ENCODE data around the gene CCNB2.
A peak's percentile ranks its signal among the peaks of the same experiment; 100 is the strongest.
"Not testable (repeated sequence)": the region's sequence is repeated elsewhere in the genome, so short reads cannot be mapped to it uniquely, and the experiment has no call there.

Gene CCNB2

DNA sequence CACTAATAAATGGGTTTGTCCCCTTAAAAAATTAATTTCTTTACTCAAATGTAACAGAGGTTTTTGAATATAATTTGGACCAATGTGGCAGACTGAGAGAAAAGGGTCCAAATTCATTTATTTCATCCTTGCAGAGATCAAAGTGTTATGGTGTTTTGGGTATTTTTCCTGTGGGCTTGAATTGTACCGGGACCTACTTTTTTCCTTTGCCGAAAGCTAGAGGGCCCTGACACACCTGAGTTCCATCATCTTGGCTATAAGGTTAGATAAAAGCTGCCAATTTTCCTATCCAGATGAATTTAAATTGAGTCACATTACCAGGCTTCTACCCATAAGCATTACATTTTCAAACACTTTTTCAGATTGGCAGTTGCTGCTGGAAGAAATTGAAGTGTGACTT is 908 bp downstream of the CCNB2 start:
- H3K9me3 ChIP-seq (ENCODE audit: control insufficient read depth in 2 of 2, low read length in 2 of 2) = no peaks in the 10 kb centered on the region
- no peak overlapping the region for H3K27ac ChIP-seq (ENCODE audit: low read length)
- no peaks in the 10 kb centered on the region for H3K27me3 ChIP-seq (ENCODE audit: control insufficient read depth in 1 of 2, insufficient read depth in 2 of 2, low read length in 2 of 2)
- peaks cover 6% of the 10 kb centered on the region for H3K4me1 ChIP-seq (ENCODE audit: control insufficient read depth, insufficient read depth, low read length)
- no peaks in the 10 kb centered on the region for H3K36me3 ChIP-seq (ENCODE audit: control insufficient read depth in 2 of 2, insufficient read depth in 2 of 2, low read length in 2 of 2)
- peak overlapping the region in 1 of 2 donors; percentile 67 for H3K4me3 ChIP-seq (ENCODE audit: low read length in 2 of 2)
- H3K9ac ChIP-seq (ENCODE audit: low read length in 2 of 2) = no peak overlapping the region

DNA sequence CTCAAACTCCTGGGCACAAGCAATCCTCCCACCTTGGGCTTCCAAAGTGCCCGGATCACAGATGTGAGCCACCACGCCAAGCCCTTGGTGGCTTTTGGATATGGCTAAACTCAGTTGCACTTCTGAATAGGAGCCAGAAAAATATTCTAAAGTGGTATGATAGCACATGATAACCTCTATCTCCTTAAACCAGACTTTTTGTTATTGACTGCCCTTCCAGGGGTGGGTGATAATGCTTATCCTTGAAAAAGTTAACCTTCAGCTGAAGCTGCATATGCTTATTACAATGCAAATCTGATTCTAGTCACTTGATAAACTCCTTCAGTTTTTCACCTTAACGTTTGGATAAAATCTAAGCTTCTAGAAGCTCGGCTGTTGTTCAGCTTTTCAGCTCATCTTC is 6.3 kb downstream of the CCNB2 start:
- H3K36me3 ChIP-seq (ENCODE audit: control insufficient read depth in 2 of 2, insufficient read depth in 2 of 2, low read length in 2 of 2) = no peaks in the 10 kb centered on the region
- H3K27ac ChIP-seq (ENCODE audit: low read length) = no peak overlapping the region
- H3K27me3 ChIP-seq (ENCODE audit: control insufficient read depth in 1 of 2, insufficient read depth in 2 of 2, low read length in 2 of 2) = no peaks in the 10 kb centered on the region
- no peak overlapping the region for H3K4me3 ChIP-seq (ENCODE audit: low read length in 2 of 2)
- no peaks in the 10 kb centered on the region for H3K9me3 ChIP-seq (ENCODE audit: control insufficient read depth in 2 of 2, low read length in 2 of 2)
- H3K9ac ChIP-seq (ENCODE audit: low read length in 2 of 2) = no peak overlapping the region
- no peaks in the 10 kb centered on the region for H3K4me1 ChIP-seq (ENCODE audit: control insufficient read depth, insufficient read depth, low read length)

- H3K36me3 ChIP-seq (ENCODE audit: control insufficient read depth in 2 of 2, insufficient read depth in 2 of 2, low read length in 2 of 2) = no peaks in the 10 kb centered on the region
- no peaks in the 10 kb centered on the region for H3K27me3 ChIP-seq (ENCODE audit: control insufficient read depth in 1 of 2, insufficient read depth in 2 of 2, low read length in 2 of 2)
- no peak overlapping the region for H3K4me3 ChIP-seq (ENCODE audit: low read length in 2 of 2)
- H3K9ac ChIP-seq (ENCODE audit: low read length in 2 of 2) = no peak overlapping the region
- H3K27ac ChIP-seq (ENCODE audit: low read length) = no peak overlapping the region
- no peaks in the 10 kb centered on the region for H3K9me3 ChIP-seq (ENCODE audit: control insufficient read depth in 2 of 2, low read length in 2 of 2)
- no peaks in the 10 kb centered on the region for H3K4me1 ChIP-seq (ENCODE audit: control insufficient read depth, insufficient read depth, low read length)
Observed at GRCh38 chr15:59115047-59115446, 10.1 kb downstream of the CCNB2 start.

GRCh38 chr15:59116141-59116540 is 11.2 kb downstream of the CCNB2 start:
- no peak overlapping the region for H3K27ac ChIP-seq (ENCODE audit: low read length)
- no peak overlapping the region for H3K4me3 ChIP-seq (ENCODE audit: low read length in 2 of 2)
- no peak overlapping the region for H3K9ac ChIP-seq (ENCODE audit: low read length in 2 of 2)
- no peaks in the 10 kb centered on the region for H3K4me1 ChIP-seq (ENCODE audit: control insufficient read depth, insufficient read depth, low read length)
- no peaks in the 10 kb centered on the region for H3K9me3 ChIP-seq (ENCODE audit: control insufficient read depth in 2 of 2, low read length in 2 of 2)
- H3K36me3 ChIP-seq (ENCODE audit: control insufficient read depth in 2 of 2, insufficient read depth in 2 of 2, low read length in 2 of 2) = no peaks in the 10 kb centered on the region
- no peaks in the 10 kb centered on the region for H3K27me3 ChIP-seq (ENCODE audit: control insufficient read depth in 1 of 2, insufficient read depth in 2 of 2, low read length in 2 of 2)

- no peak overlapping the region for H3K9ac ChIP-seq (ENCODE audit: low read length in 2 of 2)
- H3K27ac ChIP-seq (ENCODE audit: low read length) = no peak overlapping the region
- H3K4me3 ChIP-seq (ENCODE audit: low read length in 2 of 2) = no peak overlapping the region
- H3K36me3 ChIP-seq (ENCODE audit: control insufficient read depth in 2 of 2, insufficient read depth in 2 of 2, low read length in 2 of 2) = no peaks in the 10 kb centered on the region
- H3K4me1 ChIP-seq (ENCODE audit: control insufficient read depth, insufficient read depth, low read length) = no peaks in the 10 kb centered on the region
- no peaks in the 10 kb centered on the region for H3K27me3 ChIP-seq (ENCODE audit: control insufficient read depth in 1 of 2, insufficient read depth in 2 of 2, low read length in 2 of 2)
- no peaks in the 10 kb centered on the region for H3K9me3 ChIP-seq (ENCODE audit: control insufficient read depth in 2 of 2, low read length in 2 of 2)
Observed at GRCh38 chr15:59116771-59117170, 11.8 kb downstream of the CCNB2 start.

- H3K27ac ChIP-seq (ENCODE audit: low read length) = no peak overlapping the region
- H3K4me3 ChIP-seq (ENCODE audit: low read length in 2 of 2) = no peak overlapping the region
- no peak overlapping the region for H3K9ac ChIP-seq (ENCODE audit: low read length in 2 of 2)
- no peaks in the 10 kb centered on the region for H3K9me3 ChIP-seq (ENCODE audit: control insufficient read depth in 2 of 2, low read length in 2 of 2)
- no peaks in the 10 kb centered on the region for H3K4me1 ChIP-seq (ENCODE audit: control insufficient read depth, insufficient read depth, low read length)
- no peaks in the 10 kb centered on the region for H3K36me3 ChIP-seq (ENCODE audit: control insufficient read depth in 2 of 2, insufficient read depth in 2 of 2, low read length in 2 of 2)
- no peaks in the 10 kb centered on the region for H3K27me3 ChIP-seq (ENCODE audit: control insufficient read depth in 1 of 2, insufficient read depth in 2 of 2, low read length in 2 of 2)
Observed at GRCh38 chr15:59119625-59120024, 14.7 kb downstream of the CCNB2 start.

DNA sequence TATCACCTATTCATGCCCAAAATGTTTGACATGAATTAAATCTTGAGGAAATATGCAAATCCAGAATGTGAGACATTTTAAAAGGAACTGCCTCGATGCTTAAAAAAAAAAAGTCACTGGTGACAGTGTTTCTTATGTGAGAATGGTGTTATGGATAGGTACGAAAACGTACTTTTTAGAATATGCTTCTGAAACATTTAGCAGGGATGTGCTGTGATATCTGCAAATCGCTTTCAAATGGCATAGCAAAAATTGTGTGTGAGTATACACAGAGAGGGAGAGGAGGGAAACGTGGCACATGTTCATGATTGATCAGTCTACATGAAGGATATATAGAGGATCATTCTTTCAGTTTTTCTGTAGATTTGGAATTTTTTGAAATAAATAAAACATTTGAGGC is 16.0 kb downstream of the CCNB2 start:
- Histone ChIP-seq H3K36me3 (ENCODE audit: control insufficient read depth in 2 of 2, insufficient read depth in 2 of 2, low read length in 2 of 2) (no peaks in the 10 kb centered on the region), H3K27ac (ENCODE audit: low read length) (no peak overlapping the region), H3K27me3 (ENCODE audit: control insufficient read depth in 1 of 2, insufficient read depth in 2 of 2, low read length in 2 of 2) (no peaks in the 10 kb centered on the region), H3K9ac (ENCODE audit: low read length in 2 of 2) (no peak overlapping the region), H3K9me3 (ENCODE audit: control insufficient read depth in 2 of 2, low read length in 2 of 2) (no peaks in the 10 kb centered on the region), H3K4me1 (ENCODE audit: control insufficient read depth, insufficient read depth, low read length) (no peaks in the 10 kb centered on the region), H3K4me3 (ENCODE audit: low read length in 2 of 2) (no peak overlapping the region)

DNA sequence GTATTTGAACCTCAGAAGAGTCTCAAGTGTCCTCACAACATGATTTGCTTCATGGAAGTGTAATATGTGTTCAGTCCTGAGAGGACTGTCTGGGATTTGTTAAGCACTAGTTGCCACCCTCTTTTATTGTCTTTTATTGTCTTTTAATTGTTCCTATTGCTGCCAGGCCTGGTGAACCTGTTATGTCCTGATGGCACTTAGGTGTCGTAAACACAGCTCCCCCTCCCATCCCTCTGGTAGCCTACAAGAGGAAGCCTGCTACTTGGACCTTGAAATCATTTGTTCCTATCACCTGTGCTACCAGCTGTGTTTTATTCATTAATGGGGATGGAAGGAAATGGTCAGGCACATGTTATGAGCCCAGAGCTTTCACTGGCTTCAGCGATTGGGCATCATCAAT is 19.3 kb downstream of the CCNB2 start:
- H3K9ac ChIP-seq (ENCODE audit: low read length in 2 of 2) = no peak overlapping the region

GRCh38 chr15:59125683-59126082 is 20.7 kb downstream of the CCNB2 start:
- not testable (repeated sequence) for H3K4me1 ChIP-seq (ENCODE audit: control insufficient read depth, insufficient read depth, low read length); H3K9me3 ChIP-seq (ENCODE audit: control insufficient read depth in 2 of 2, low read length in 2 of 2); H3K9ac ChIP-seq (ENCODE audit: low read length in 2 of 2); H3K4me3 ChIP-seq (ENCODE audit: low read length in 2 of 2); H3K27me3 ChIP-seq (ENCODE audit: control insufficient read depth in 1 of 2, insufficient read depth in 2 of 2, low read length in 2 of 2); H3K36me3 ChIP-seq (ENCODE audit: control insufficient read depth in 2 of 2, insufficient read depth in 2 of 2, low read length in 2 of 2); H3K27ac ChIP-seq (ENCODE audit: low read length)

More for the DNA sequence above, 19.3 kb downstream of the CCNB2 start:
- no peaks in the 10 kb centered on the region for H3K9me3 ChIP-seq (ENCODE audit: control insufficient read depth in 2 of 2, low read length in 2 of 2)
- H3K4me3 ChIP-seq (ENCODE audit: low read length in 2 of 2) = no peak overlapping the region
- H3K27ac ChIP-seq (ENCODE audit: low read length) = no peak overlapping the region
- H3K36me3 ChIP-seq (ENCODE audit: control insufficient read depth in 2 of 2, insufficient read depth in 2 of 2, low read length in 2 of 2) = no peaks in the 10 kb centered on the region
- H3K4me1 ChIP-seq (ENCODE audit: control insufficient read depth, insufficient read depth, low read length) = no peaks in the 10 kb centered on the region
- H3K27me3 ChIP-seq (ENCODE audit: control insufficient read depth in 1 of 2, insufficient read depth in 2 of 2, low read length in 2 of 2) = no peaks in the 10 kb centered on the region

- not testable (repeated sequence) for H3K9ac ChIP-seq (ENCODE audit: low read length in 2 of 2); H3K27me3 ChIP-seq (ENCODE audit: control insufficient read depth in 1 of 2, insufficient read depth in 2 of 2, low read length in 2 of 2); H3K36me3 ChIP-seq (ENCODE audit: control insufficient read depth in 2 of 2, insufficient read depth in 2 of 2, low read length in 2 of 2); H3K4me1 ChIP-seq (ENCODE audit: control insufficient read depth, insufficient read depth, low read length); H3K27ac ChIP-seq (ENCODE audit: low read length); H3K9me3 ChIP-seq (ENCODE audit: control insufficient read depth in 2 of 2, low read length in 2 of 2); H3K4me3 ChIP-seq (ENCODE audit: low read length in 2 of 2)
Observed at GRCh38 chr15:59127255-59127654, 22.3 kb downstream of the CCNB2 start.

- Histone ChIP-seq H3K27ac (ENCODE audit: low read length) (no peak overlapping the region), H3K4me3 (ENCODE audit: low read length in 2 of 2) (no peak overlapping the region), H3K9me3 (ENCODE audit: control insufficient read depth in 2 of 2, low read length in 2 of 2) (no peaks in the 10 kb centered on the region), H3K27me3 (ENCODE audit: control insufficient read depth in 1 of 2, insufficient read depth in 2 of 2, low read length in 2 of 2) (no peaks in the 10 kb centered on the region), H3K4me1 (ENCODE audit: control insufficient read depth, insufficient read depth, low read length) (no peaks in the 10 kb centered on the region), H3K9ac (ENCODE audit: low read length in 2 of 2) (no peak overlapping the region), H3K36me3 (ENCODE audit: control insufficient read depth in 2 of 2, insufficient read depth in 2 of 2, low read length in 2 of 2) (peaks cover 5 to 12% of the 10 kb centered on the region in 2 donors)
Observed at GRCh38 chr15:59131456-59131855, 26.5 kb downstream of the CCNB2 start.
